Mesothelial cell of epicardium (in vitro differentiated cells): ENCODE results near the gene CEP131. TPM values are rescaled to one million over a fixed set of nuclear protein-coding genes. Genes with fewer than 3 reads are reported as not detected.
A peak's percentile ranks its signal among the peaks of the same experiment; 100 is the strongest.

ENCODE experiments used
- DNase-seq, 2 experiments: peaks; one replicate each; pipeline ENCODE4 v3.0.0; 2021; ENCODE audit warnings: low spot score in 2 of 2; ENCODE audit not compliant: unreplicated experiment in 2 of 2
- H3K27ac Mint-ChIP-seq: 2 replicates; pipeline ENCODE4 v1.8.0; 2021; ENCODE audit warnings: mixed read lengths
- H3K27me3 Mint-ChIP-seq: 2 replicates; pipeline ENCODE4 v1.8.0; 2021; ENCODE audit warnings: low read depth, mixed read lengths
- H3K36me3 Mint-ChIP-seq: 2 replicates; pipeline ENCODE4 v1.8.0; 2021; ENCODE audit warnings: mixed read lengths
- H3K4me1 Mint-ChIP-seq: 2 replicates; pipeline ENCODE4 v1.8.0; 2021; ENCODE audit warnings: mixed read lengths
- H3K4me3 Mint-ChIP-seq: 2 replicates; pipeline ENCODE4 v1.8.0; 2021; ENCODE audit warnings: mild to moderate bottlenecking, moderate library complexity, mixed read lengths
- H3K9me3 Mint-ChIP-seq: 2 replicates; pipeline ENCODE4 v1.8.0; 2021; ENCODE audit warnings: mixed read lengths
- CTCF ChIP-seq: fragments of 200-600 bp; sonication (generic); IDR thresholded peaks from one replicate; pipeline ENCODE4 v1.5.0; 2021; ENCODE audit warnings: antibody characterized with exemption; ENCODE audit not compliant: unreplicated experiment
- total RNA-seq: library from RNA; stranded (reverse); gene quantifications from 3 replicates; pipeline ENCODE4 v1.2.1, GENCODE V29; 2021

The CEP131 gene
- total RNA-seq, 1 donor from 2014 or later: 27.3 TPM

GRCh38 chr17:81179861-81180260, 42.9 kb downstream of the CEP131 start:
- TF ChIP-seq CTCF: no peak
- Mint-ChIP-seq H3K27ac (no peak overlapping the region), H3K27me3 (peaks cover 5% of the 10 kb centered on the region), H3K9me3 (peaks cover 12% of the 10 kb centered on the region), H3K4me3 (no peak overlapping the region), H3K36me3 (peaks cover 10% of the 10 kb centered on the region), H3K4me1 (no peaks in the 10 kb centered on the region)
- DNase-seq: no peak

GRCh38 chr17:81179220-81179619, 43.5 kb downstream of the CEP131 start:
- H3K4me1 Mint-ChIP-seq: no peaks in the 10 kb centered on the region
- H3K27ac Mint-ChIP-seq: no peak overlapping the region
- TF ChIP-seq CTCF: no peak
- peaks cover 11% of the 10 kb centered on the region for H3K36me3 Mint-ChIP-seq
- H3K27me3 Mint-ChIP-seq: peaks cover 2% of the 10 kb centered on the region
- peaks cover 12% of the 10 kb centered on the region for H3K9me3 Mint-ChIP-seq
- no peak for DNase-seq
- H3K4me3 Mint-ChIP-seq: no peak overlapping the region

GRCh38 chr17:81178136-81179091, 44.4 kb downstream of the CEP131 start:
- peaks cover 17% of the 10 kb centered on the region for H3K36me3 Mint-ChIP-seq
- TF ChIP-seq CTCF: no peak
- H3K4me3 Mint-ChIP-seq: no peak overlapping the region
- H3K9me3 Mint-ChIP-seq: peaks cover 19% of the 10 kb centered on the region
- H3K27me3 Mint-ChIP-seq: no peaks in the 10 kb centered on the region
- no peak overlapping the region for H3K27ac Mint-ChIP-seq
- no peaks in the 10 kb centered on the region for H3K4me1 Mint-ChIP-seq
- no peak for DNase-seq

GRCh38 chr17:81176666-81177065, 46.1 kb downstream of the CEP131 start:
- H3K9me3 Mint-ChIP-seq: peaks cover 21% of the 10 kb centered on the region
- TF ChIP-seq CTCF: peak; percentile 31
- no peak overlapping the region for H3K4me3 Mint-ChIP-seq
- peaks cover 18% of the 10 kb centered on the region for H3K36me3 Mint-ChIP-seq
- H3K4me1 Mint-ChIP-seq: no peaks in the 10 kb centered on the region
- H3K27ac Mint-ChIP-seq: no peak overlapping the region
- no peak for DNase-seq
- H3K27me3 Mint-ChIP-seq: no peaks in the 10 kb centered on the region

GRCh38 chr17:81173762-81174155, 49.0 kb downstream of the CEP131 start:
- Mint-ChIP-seq H3K4me3 (no peak overlapping the region), H3K27me3 (no peaks in the 10 kb centered on the region), H3K9me3 (peaks cover 21% of the 10 kb centered on the region), H3K36me3 (peaks cover 18% of the 10 kb centered on the region), H3K4me1 (no peaks in the 10 kb centered on the region), H3K27ac (no peak overlapping the region)
- DNase-seq: no peak
- no peak for TF ChIP-seq CTCF
